HG03469 (cell line): ENCODE results near the gene CES4A.
"Not testable (repeated sequence)": the region's sequence is repeated elsewhere in the genome, so short reads cannot be mapped to it uniquely, and the experiment has no call there.

Experiments
- ATAC-seq: cut with Tn5 transposase; IDR thresholded peaks from one replicate; pipeline ENCODE4 v1.9.1; 2021; ENCODE audit warnings: mild to moderate bottlenecking, moderate library complexity, moderate number of reproducible peaks; ENCODE audit not compliant: unreplicated experiment

Gene CES4A

DNA sequence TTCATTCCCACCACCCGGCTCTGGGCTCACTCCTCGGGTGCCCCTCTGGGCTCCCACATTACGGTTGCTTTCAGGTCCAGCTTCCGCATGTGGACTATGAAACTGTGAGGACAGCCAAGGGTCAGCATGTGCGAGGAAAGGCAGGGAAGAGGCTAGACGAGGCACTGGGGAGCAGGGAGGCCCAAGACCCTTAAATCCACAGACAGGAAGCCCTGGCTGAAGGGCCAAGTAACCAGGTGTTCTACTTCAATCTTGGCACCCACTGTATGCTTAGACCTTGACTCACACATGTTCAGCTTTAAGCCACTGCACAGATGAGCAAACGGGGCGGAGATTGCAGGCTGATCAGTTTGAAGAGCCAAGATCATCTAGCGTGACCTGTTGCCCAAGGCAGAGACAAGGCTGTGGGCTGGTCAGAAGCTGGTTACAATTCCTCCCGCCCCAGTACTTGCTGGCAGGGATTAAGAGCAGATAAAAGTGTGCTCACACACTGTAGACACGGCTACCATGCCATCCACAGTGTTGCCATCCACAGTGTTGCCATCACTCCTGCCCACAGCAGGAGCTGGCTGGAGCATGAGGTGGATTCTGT is at the start of gene CES4A:
TSS of gene CES4A (plus strand) at position 393 of the 592 bp plus-strand sequence. CDS start at position 577, 184 bp downstream.
- no peak for ATAC-seq

GRCh38 chr16:66939366-66939765 is 49.0 kb upstream of the CES4A start:
- no peak for ATAC-seq

- no peak for ATAC-seq
Measured at GRCh38 chr16:66940236-66940635, 48.2 kb upstream of the CES4A start.

DNA sequence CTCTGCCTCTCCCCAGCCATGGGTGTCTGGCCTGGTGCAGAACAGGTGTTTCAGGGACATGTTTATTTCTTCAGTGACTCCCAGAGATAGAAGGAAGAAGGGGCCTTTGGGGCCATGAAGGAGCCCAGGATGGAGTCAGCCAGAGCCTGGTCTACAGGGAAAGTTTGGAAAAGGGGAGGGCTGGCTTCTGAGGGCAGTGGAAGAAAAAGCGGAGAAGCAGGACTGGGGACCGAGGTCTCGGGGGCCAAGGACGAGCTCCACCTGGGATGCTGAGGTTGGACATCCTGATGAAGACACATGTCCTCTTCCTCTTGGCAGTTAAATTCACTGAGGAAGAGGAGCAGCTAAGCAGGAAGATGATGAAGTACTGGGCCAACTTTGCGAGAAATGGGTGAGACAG is 45.4 kb upstream of the CES4A start:
- ATAC-seq = no peak

- no peak for ATAC-seq
Measured at GRCh38 chr16:66943426-66944053, 44.8 kb upstream of the CES4A start.

- ATAC-seq = no peak
Measured at GRCh38 chr16:66944054-66944441, 44.3 kb upstream of the CES4A start.

- not testable (repeated sequence) for ATAC-seq
Measured at GRCh38 chr16:66944971-66945370, 43.4 kb upstream of the CES4A start.

GRCh38 chr16:66945939-66946338 is 42.5 kb upstream of the CES4A start:
- ATAC-seq = no peak

- ATAC-seq = no peak
Measured at GRCh38 chr16:66946541-66946940, 41.8 kb upstream of the CES4A start.

- ATAC-seq = no peak
Measured at GRCh38 chr16:66946974-66947301, 41.5 kb upstream of the CES4A start.

GRCh38 chr16:66947302-66948065 is 40.9 kb upstream of the CES4A start:
- peak; percentile 66 for ATAC-seq

GRCh38 chr16:66948134-66948836 is 40.1 kb upstream of the CES4A start:
- ATAC-seq = no peak

DNA sequence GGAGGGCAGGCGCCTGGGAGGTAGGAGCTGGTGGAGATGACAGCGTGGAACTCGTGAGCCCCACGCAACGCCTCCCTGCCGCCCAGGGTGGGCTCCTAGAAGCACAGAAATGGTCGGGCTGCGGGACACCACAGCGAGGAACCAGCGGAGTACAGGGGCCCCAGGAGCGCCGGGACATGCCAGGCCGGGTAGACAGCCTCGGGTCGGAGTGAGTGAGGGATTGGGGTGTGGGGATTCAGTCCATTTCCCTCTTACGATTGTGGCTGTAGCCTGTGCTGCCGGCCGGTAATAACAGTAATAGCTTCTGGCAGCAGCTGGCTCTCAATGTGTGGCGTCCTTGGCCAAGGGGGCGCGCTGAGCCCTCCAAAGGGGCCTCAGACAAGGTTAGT is 39.6 kb upstream of the CES4A start:
- ATAC-seq = no peak

- ATAC-seq = no peak
Measured at GRCh38 chr16:66949472-66949871, 38.9 kb upstream of the CES4A start.

DNA sequence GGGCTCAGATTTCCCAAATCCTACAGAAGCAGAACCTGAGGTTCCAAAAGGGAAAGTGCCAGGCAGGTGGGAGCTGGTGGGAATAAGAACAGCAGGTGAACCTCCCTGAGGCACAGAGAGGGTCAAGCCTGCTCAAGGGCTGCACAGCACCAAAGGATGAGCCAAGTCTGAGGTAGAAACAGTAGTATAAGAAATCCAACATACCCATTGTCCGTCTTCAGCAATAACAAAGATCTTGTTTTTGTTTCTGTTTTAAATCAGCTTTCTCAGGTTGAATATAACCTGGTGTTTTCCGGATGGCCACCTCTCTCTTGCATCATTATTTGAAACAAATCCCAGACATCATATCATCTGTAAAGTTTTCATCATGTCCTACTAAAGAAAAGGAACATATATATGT is 38.0 kb upstream of the CES4A start:
- no peak for ATAC-seq

DNA sequence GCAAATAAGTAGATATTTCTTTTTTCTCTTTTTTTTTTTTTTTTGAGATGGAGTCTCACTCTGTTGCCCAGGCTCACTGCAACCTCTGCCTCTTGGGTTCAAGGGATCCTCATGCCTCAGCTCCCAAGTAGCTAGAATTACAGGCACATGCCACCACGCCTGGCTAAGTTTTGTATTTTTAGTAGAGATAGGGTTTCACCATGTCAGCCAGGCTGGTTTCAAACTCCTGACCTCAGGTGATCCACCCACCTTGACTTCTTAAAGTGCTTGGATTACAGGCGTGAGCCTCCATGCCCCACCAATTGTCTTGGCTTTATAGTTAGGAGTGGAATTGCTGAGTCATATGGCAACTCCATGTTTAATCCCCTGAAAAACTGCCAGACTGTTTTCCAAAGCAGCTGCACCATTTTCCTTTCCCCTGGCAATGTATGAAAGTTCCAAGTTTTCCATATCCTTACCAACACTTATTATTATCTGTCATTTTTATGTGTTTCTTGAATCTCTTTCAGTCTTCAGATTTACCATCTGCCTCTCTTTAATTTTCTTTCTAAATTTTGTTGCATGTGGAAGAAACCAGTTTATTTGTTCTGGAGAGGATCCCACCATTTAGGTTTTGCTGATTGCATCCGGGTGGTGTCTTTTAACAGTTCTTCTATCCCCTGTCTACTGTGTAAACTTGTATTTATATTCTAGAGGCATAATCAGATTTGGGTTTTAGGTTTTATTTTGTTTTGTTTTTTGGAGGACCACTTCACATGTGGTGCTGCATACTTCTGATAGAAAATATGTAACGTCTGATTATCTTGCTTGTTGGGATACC is 37.2 kb upstream of the CES4A start:
- ATAC-seq = no peak

GRCh38 chr16:66952430-66953110 is 35.8 kb upstream of the CES4A start:
- ATAC-seq = no peak

DNA sequence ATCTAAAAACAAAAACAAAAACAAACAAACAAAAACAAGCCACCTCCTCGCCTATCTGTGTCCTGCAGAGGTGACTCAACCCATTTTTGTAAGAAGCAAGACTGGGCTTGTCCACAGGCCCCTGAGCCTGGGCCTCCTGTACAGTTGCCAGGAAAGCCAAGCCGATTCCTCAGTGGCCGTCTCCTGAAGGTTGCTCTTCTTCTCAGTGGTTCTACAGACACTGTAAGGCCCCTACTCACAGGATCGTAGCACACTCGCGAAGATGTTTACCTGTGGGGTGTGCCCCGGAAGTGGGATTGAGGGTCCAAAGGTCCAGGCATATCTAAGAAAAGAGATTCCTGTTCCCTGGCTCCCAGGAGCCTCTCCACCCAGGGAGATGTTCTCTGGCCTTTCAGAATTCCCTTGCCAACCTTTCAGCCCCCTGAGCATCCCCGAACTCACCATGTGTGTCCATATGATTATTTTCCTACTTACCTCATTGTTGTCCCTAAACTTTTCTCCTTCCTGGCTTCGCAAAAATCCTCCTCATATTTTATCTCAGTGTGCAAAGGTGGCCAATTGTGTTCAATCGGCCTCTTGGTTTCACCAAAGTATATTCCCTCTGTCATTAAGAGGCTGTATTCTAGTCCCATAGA is 34.8 kb upstream of the CES4A start:
- no peak for ATAC-seq

- no peak for ATAC-seq
Measured at GRCh38 chr16:66954097-66954659, 34.2 kb upstream of the CES4A start.
